Endothelial cell (in vitro differentiated cells): ENCODE measurements around the gene TRAPPC8. TPM values are rescaled to one million over a fixed set of nuclear protein-coding genes. Genes with fewer than 3 reads are reported as not detected.
"Not testable (repeated sequence)": the region's sequence is repeated elsewhere in the genome, so short reads cannot be mapped to it uniquely, and the experiment has no call there.

Experiments used
- DNase-seq: peaks from one replicate; pipeline ENCODE4 v3.0.0; 2021; ENCODE audit warnings: low spot score
- H3K27ac Mint-ChIP-seq: one replicate; pipeline ENCODE4 v1.8.0; 2021; ENCODE audit warnings: mixed read lengths, inconsistent platforms; ENCODE audit not compliant: unreplicated experiment
- H3K27me3 Mint-ChIP-seq: one replicate; pipeline ENCODE4 v1.8.0; 2021; ENCODE audit warnings: mild to moderate bottlenecking, moderate library complexity, mixed read lengths, inconsistent platforms; ENCODE audit not compliant: unreplicated experiment
- H3K36me3 Mint-ChIP-seq: one replicate; pipeline ENCODE4 v1.8.0; 2021; ENCODE audit warnings: mild to moderate bottlenecking, low read depth, mixed read lengths, inconsistent platforms; ENCODE audit not compliant: unreplicated experiment
- H3K4me1 Mint-ChIP-seq: one replicate; pipeline ENCODE4 v1.8.0; 2021; ENCODE audit warnings: mild to moderate bottlenecking, mixed read lengths, inconsistent platforms; ENCODE audit not compliant: unreplicated experiment
- H3K4me3 Mint-ChIP-seq: one replicate; pipeline ENCODE4 v1.8.0; 2021; ENCODE audit warnings: mild to moderate bottlenecking, mixed read lengths, inconsistent platforms; ENCODE audit not compliant: unreplicated experiment
- H3K9me3 Mint-ChIP-seq: one replicate; pipeline ENCODE4 v1.8.0; 2021; ENCODE audit warnings: mixed read lengths, inconsistent platforms; ENCODE audit not compliant: unreplicated experiment
- CTCF ChIP-seq: fragments of 200-600 bp; sonication (generic); IDR thresholded peaks from one replicate; pipeline ENCODE4 v1.5.0; 2021; ENCODE audit warnings: antibody characterized with exemption; ENCODE audit not compliant: unreplicated experiment
- total RNA-seq: library from RNA; stranded (reverse); fragmentation: NEBNext Ultra II Directional; extraction: Animal tissue kit (Norgen Biotek cat#: 25700); gene quantifications from one replicate; pipeline ENCODE4 v1.2.1, GENCODE V29; 2021; ENCODE audit not compliant: unreplicated experiment

The TRAPPC8 gene
- total RNA-seq, 1 donor from 2014 or later: 40.7 TPM

- no peak for TF ChIP-seq CTCF
- peaks cover 5% of the 10 kb centered on the region for H3K27me3 Mint-ChIP-seq
- H3K4me1 Mint-ChIP-seq: peaks cover 14% of the 10 kb centered on the region
- peak overlapping the region; percentile 100 for H3K4me3 Mint-ChIP-seq
- peak overlapping the region; percentile 100 for H3K27ac Mint-ChIP-seq
- H3K9me3 Mint-ChIP-seq: no peaks in the 10 kb centered on the region
- peak; percentile 44 for DNase-seq
- H3K36me3 Mint-ChIP-seq: no peaks in the 10 kb centered on the region
Measured at GRCh38 chr18:31942291-31942998, 483 bp downstream of the TRAPPC8 start.

- Mint-ChIP-seq H3K27ac (peak overlapping the region; percentile 64), H3K4me3 (peak overlapping the region; percentile 62), H3K9me3 (no peaks in the 10 kb centered on the region), H3K36me3 (no peaks in the 10 kb centered on the region), H3K4me1 (peaks cover 14% of the 10 kb centered on the region), H3K27me3 (peaks cover 5% of the 10 kb centered on the region)
- TF ChIP-seq CTCF: no peak
- DNase-seq: no peak
Measured at GRCh38 chr18:31941010-31941809, 1.7 kb downstream of the TRAPPC8 start.

GRCh38 chr18:31934773-31935172 is 8.2 kb downstream of the TRAPPC8 start:
- H3K4me3 Mint-ChIP-seq, H3K27ac Mint-ChIP-seq, H3K4me1 Mint-ChIP-seq, H3K9me3 Mint-ChIP-seq, DNase-seq, H3K27me3 Mint-ChIP-seq, H3K36me3 Mint-ChIP-seq: not testable (repeated sequence)

GRCh38 chr18:31931886-31932240 is 11.1 kb downstream of the TRAPPC8 start:
- Mint-ChIP-seq H3K4me3 (no peak overlapping the region), H3K9me3 (no peaks in the 10 kb centered on the region), H3K27ac (no peak overlapping the region), H3K4me1 (peaks cover 5% of the 10 kb centered on the region), H3K27me3 (no peaks in the 10 kb centered on the region), H3K36me3 (peaks cover 10% of the 10 kb centered on the region)
- no peak for DNase-seq
- TF ChIP-seq CTCF: no peak

- no peak for TF ChIP-seq CTCF
- Mint-ChIP-seq H3K36me3 (peaks cover 14% of the 10 kb centered on the region), H3K27ac (peak overlapping the region; percentile 57)
Measured at GRCh38 chr18:31931163-31931885, 11.6 kb downstream of the TRAPPC8 start.

More at GRCh38 chr18:31931163-31931885, 11.6 kb downstream of the TRAPPC8 start:
- no peaks in the 10 kb centered on the region for H3K27me3 Mint-ChIP-seq
- no peaks in the 10 kb centered on the region for H3K9me3 Mint-ChIP-seq
- H3K4me1 Mint-ChIP-seq: peaks cover 5% of the 10 kb centered on the region
- no peak for DNase-seq
- H3K4me3 Mint-ChIP-seq: no peak overlapping the region
